Measurements from ENCODE around the gene PIK3AP1. TPM values are rescaled to one million over a fixed set of nuclear protein-coding genes. Genes with fewer than 3 reads are reported as not detected.

The PIK3AP1 gene
- total RNA-seq, 1 experiment from 2014 or later = 7.1 TPM

DNA sequence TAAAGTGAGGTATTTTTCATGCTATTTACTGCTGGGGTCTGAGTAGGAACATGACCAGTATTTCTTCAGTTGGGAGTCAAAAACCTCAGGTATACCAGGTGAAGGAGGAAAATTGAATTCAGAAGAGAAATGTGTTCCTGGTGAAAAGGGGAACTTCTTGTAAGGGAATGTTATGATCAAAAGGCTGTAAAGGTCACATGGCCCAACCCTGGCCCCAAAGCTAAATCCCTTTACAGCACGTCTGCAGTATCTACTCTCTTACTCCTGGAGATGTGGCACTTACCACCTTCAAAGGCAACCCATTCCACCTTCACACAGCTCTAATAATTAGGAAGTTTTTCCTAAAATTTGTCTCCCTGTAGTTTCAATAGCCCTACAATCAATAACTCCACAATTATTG, 15.2 kb downstream of the PIK3AP1 start:
- Histone ChIP-seq H3K4me1 (ENCODE audit: control insufficient read depth in 1 of 2, insufficient read depth in 2 of 2, low read length in 2 of 2) (no peaks in the 10 kb centered on the region), H3K9me2 (ENCODE audit: insufficient read depth) (no peaks in the 10 kb centered on the region), H3K36me3 (ENCODE audit: control insufficient read depth in 1 of 2, insufficient read depth in 2 of 2, low read length in 2 of 2) (no peaks in the 10 kb centered on the region), H3K4me3 (replicated peaks in 1 of 2; ENCODE audit: low read depth in 1 of 2, low read length in 2 of 2) (no peak overlapping the region), H3K9me3 (ENCODE audit: control insufficient read depth in 1 of 2, insufficient read depth in 1 of 2, low read depth in 1 of 2, low read length in 2 of 2) (no peaks in the 10 kb centered on the region), H4K20me1 (ENCODE audit: insufficient read depth) (no peaks in the 10 kb centered on the region), H3K9ac (ENCODE audit: low read length) (no peak overlapping the region), H2AFZ (ENCODE audit: low read depth, low read length, poor library complexity, severe bottlenecking) (no peak overlapping the region), H3K27me3 (ENCODE audit: insufficient read depth, low read length) (no peaks in the 10 kb centered on the region), H3K4me2 (ENCODE audit: low read length) (no peak overlapping the region), H3K79me2 (ENCODE audit: insufficient read depth, low read length) (no peaks in the 10 kb centered on the region), H3K27ac (ENCODE audit: low read depth, low read length) (no peak overlapping the region)
- ATAC-seq = no peak
- CTCF ChIA-PET = no interaction called here
- DNase-seq (ENCODE audit: low read depth, low spot score) = no peak
- BruUV-seq (replicated peaks) = no TSS peak
- TF ChIP-seq POLR2A (IDR thresholded peaks at IDR 0.05; ENCODE audit: borderline replicate concordance, extremely low read depth, insufficient read depth, insufficient read length) = no peak
- POLR2A ChIA-PET = no interaction called here
- RAD21 ChIA-PET (ENCODE audit: low non-redundant PET in 1 of 2, low total read pairs in 2 of 2, uncharacterized antibody in 2 of 2, unreplicated experiment in 2 of 2) = no interaction called here
- intact Hi-C loops (cut with micrococcal nuclease) = no loop called here

- RAD21 ChIA-PET (ENCODE audit: low non-redundant PET in 1 of 2, low total read pairs in 2 of 2, uncharacterized antibody in 2 of 2, unreplicated experiment in 2 of 2) = no interaction called here
- Histone ChIP-seq H3K4me3 (replicated peaks in 1 of 2; ENCODE audit: low read depth in 1 of 2, low read length in 2 of 2) (no peak overlapping the region), H3K9ac (ENCODE audit: low read length) (no peak overlapping the region), H3K27me3 (ENCODE audit: insufficient read depth, low read length) (no peaks in the 10 kb centered on the region), H4K20me1 (ENCODE audit: insufficient read depth) (no peaks in the 10 kb centered on the region), H2AFZ (ENCODE audit: low read depth, low read length, poor library complexity, severe bottlenecking) (no peak overlapping the region), H3K36me3 (ENCODE audit: control insufficient read depth in 1 of 2, insufficient read depth in 2 of 2, low read length in 2 of 2) (no peaks in the 10 kb centered on the region), H3K27ac (ENCODE audit: low read depth, low read length) (no peak overlapping the region), H3K79me2 (ENCODE audit: insufficient read depth, low read length) (no peaks in the 10 kb centered on the region), H3K9me2 (ENCODE audit: insufficient read depth) (no peaks in the 10 kb centered on the region), H3K4me2 (ENCODE audit: low read length) (no peak overlapping the region), H3K4me1 (ENCODE audit: control insufficient read depth in 1 of 2, insufficient read depth in 2 of 2, low read length in 2 of 2) (no peaks in the 10 kb centered on the region), H3K9me3 (ENCODE audit: control insufficient read depth in 1 of 2, insufficient read depth in 1 of 2, low read depth in 1 of 2, low read length in 2 of 2) (no peaks in the 10 kb centered on the region)
- CTCF ChIA-PET = no interaction called here
- DNase-seq (ENCODE audit: low read depth, low spot score) (no peak), ATAC-seq (no peak)
- TF ChIP-seq POLR2AphosphoS5 (IDR thresholded peaks at IDR 0.05; ENCODE audit: low read depth, low read length) (no peak), CTCF (IDR thresholded peaks at IDR 0.05 in 2 of 3, conservative IDR thresholded peaks at IDR 0.05 in 1 of 3; ENCODE audit: borderline replicate concordance in 1 of 3, insufficient read depth in 1 of 3, low read depth in 2 of 3, low read length in 2 of 3) (no peak), ZFX (IDR thresholded peaks at IDR 0.05) (no peak)
- intact Hi-C loops (cut with micrococcal nuclease) = no loop called here
- POLR2A ChIA-PET = no interaction called here
- BruUV-seq (replicated peaks) = no TSS peak
Measured at GRCh38 chr10:96704563-96704962, 15.8 kb downstream of the PIK3AP1 start.

Data from HCT116 (cell line).